ENCODE measurements around the gene IZUMO4.

GRCh38 chr19:2050991-2051772 is 45.5 kb upstream of the IZUMO4 start, which contains the start of gene MKNK2:
- TF ChIP-seq GATA2 (IDR thresholded peaks at IDR 0.05; ENCODE audit: low read depth, low read length) (no peak), GATA3 (IDR thresholded peaks at IDR 0.05; ENCODE audit: low read depth, low read length) (no peak)

Data from SH-SY5Y (cell line).